ENCODE results near the gene ABCC4. TPM values are rescaled to one million over a fixed set of nuclear protein-coding genes. Genes with fewer than 3 reads are reported as not detected.

The ABCC4 gene
- total RNA-seq, 1 donor from 2014 or later: 11.7 TPM

- Mint-ChIP-seq H3K4me1 (peaks cover under 1% of the 10 kb centered on the region), H3K36me3 (ENCODE audit: low read depth) (peaks cover 20% of the 10 kb centered on the region), H3K27ac (no peak overlapping the region), H3K9me3 (peaks cover 7% of the 10 kb centered on the region), H3K27me3 (no peaks in the 10 kb centered on the region), H3K4me3 (no peak overlapping the region)
- intact Hi-C loops (cut with micrococcal nuclease): no loop called here
- POLR2A ChIA-PET: no interaction called here
- CTCF ChIA-PET: no interaction called here
- DNase-seq (no peak), ATAC-seq (ENCODE audit: low read depth) (no peak)
- TF ChIP-seq, protein P1, sequence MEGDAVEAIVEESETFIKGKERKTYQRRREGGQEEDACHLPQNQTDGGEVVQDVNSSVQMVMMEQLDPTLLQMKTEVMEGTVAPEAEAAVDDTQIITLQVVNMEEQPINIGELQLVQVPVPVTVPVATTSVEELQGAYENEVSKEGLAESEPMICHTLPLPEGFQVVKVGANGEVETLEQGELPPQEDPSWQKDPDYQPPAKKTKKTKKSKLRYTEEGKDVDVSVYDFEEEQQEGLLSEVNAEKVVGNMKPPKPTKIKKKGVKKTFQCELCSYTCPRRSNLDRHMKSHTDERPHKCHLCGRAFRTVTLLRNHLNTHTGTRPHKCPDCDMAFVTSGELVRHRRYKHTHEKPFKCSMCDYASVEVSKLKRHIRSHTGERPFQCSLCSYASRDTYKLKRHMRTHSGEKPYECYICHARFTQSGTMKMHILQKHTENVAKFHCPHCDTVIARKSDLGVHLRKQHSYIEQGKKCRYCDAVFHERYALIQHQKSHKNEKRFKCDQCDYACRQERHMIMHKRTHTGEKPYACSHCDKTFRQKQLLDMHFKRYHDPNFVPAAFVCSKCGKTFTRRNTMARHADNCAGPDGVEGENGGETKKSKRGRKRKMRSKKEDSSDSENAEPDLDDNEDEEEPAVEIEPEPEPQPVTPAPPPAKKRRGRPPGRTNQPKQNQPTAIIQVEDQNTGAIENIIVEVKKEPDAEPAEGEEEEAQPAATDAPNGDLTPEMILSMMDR (IDR thresholded peaks at IDR 0.05): no peak
Observed at GRCh38 chr13:95267662-95268342, 33.4 kb downstream of the ABCC4 start.

GRCh38 chr13:95264225-95264624 is 37.0 kb downstream of the ABCC4 start:
- POLR2A ChIA-PET: no interaction called here
- CTCF ChIA-PET: no interaction called here
- Mint-ChIP-seq H3K27ac (no peak overlapping the region), H3K36me3 (ENCODE audit: low read depth) (peaks cover 20% of the 10 kb centered on the region), H3K4me1 (peaks cover 10% of the 10 kb centered on the region), H3K27me3 (no peaks in the 10 kb centered on the region), H3K9me3 (peaks cover 7% of the 10 kb centered on the region), H3K4me3 (no peak overlapping the region)
- intact Hi-C loops (cut with micrococcal nuclease): no loop called here
- DNase-seq (no peak), ATAC-seq (ENCODE audit: low read depth) (no peak)
- TF ChIP-seq, protein P1 (IDR thresholded peaks at IDR 0.05): no peak

DNA sequence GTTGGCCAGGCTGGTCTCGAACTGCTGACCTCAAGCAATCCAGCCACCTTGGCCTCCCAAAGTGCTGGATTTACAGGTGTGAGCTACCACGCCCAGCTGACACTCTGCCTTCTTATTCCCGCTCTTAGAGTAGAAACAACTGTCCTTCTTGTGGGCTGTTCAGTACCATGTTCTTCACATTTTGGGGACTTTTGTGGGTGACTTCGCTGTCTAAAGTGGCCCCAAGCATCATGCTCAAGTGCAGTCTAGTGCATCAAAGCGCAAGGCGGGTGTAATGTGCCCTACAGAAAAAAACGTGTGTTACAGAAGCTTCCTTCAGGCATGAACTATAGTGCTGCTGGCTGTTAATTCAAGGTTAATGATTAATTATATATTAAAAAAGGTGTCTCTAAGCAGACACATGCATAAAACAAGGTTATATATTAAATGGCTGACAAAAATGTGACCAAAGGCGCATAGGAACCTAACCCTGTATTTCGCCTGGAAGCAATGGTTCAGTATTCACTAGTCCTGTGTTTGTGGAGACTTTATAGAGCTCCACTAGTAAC is 38.3 kb downstream of the ABCC4 start:
- TF ChIP-seq, protein P1 (IDR thresholded peaks at IDR 0.05): no peak
- H3K9me3 Mint-ChIP-seq: peaks cover 7% of the 10 kb centered on the region
- no peak overlapping the region for H3K4me3 Mint-ChIP-seq
- DNase-seq (no peak), ATAC-seq (ENCODE audit: low read depth) (no peak)
- CTCF ChIA-PET: interaction anchor here (0.6 kb wide), 1 partner anchor 167 kb away, joined by 3 read pairs; no protein-coding TSS in a partner anchor
- intact Hi-C loops (cut with micrococcal nuclease): no loop called here
- peaks cover 21% of the 10 kb centered on the region for H3K36me3 Mint-ChIP-seq (ENCODE audit: low read depth)
- peaks cover 10% of the 10 kb centered on the region for H3K4me1 Mint-ChIP-seq
- no peak overlapping the region for H3K27ac Mint-ChIP-seq
- no peaks in the 10 kb centered on the region for H3K27me3 Mint-ChIP-seq
- POLR2A ChIA-PET: no interaction called here

- H3K27me3 Mint-ChIP-seq: no peaks in the 10 kb centered on the region
- no peak overlapping the region for H3K4me3 Mint-ChIP-seq
- H3K36me3 Mint-ChIP-seq (ENCODE audit: low read depth): peaks cover 16% of the 10 kb centered on the region
- intact Hi-C loops (cut with micrococcal nuclease): no loop called here
- ChIA-PET CTCF (no interaction called here), POLR2A (no interaction called here)
- H3K27ac Mint-ChIP-seq: no peak overlapping the region
- DNase-seq: no peak
- TF ChIP-seq, protein P1 (IDR thresholded peaks at IDR 0.05): no peak
- no peak for ATAC-seq (ENCODE audit: low read depth)
- peaks cover 10% of the 10 kb centered on the region for H3K4me1 Mint-ChIP-seq
- H3K9me3 Mint-ChIP-seq: peaks cover 5% of the 10 kb centered on the region
Observed at GRCh38 chr13:95261956-95262355, 39.3 kb downstream of the ABCC4 start.

DNA sequence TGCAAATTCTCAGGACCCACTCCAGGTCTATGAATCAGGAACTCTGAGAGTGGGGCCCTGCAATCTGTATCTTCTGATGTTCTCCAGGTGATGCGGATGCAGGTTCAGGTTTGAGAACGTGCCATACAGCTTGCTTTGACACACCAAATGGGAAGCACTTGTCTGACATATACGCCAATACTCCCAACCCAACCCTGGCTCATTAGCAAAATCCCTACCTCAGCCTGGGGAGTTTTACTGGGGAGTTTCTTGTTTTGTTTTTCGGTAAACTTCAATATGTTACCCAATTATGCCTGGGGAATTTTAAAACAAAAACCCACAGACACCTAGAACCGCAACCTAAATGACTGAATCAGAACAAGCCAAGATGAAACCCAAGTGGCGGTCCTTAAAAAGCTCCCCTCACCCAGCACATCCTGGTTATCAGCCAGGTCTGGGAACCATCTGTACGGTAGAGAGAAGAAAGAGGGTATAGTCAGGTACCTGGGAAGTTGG is 41.2 kb downstream of the ABCC4 start:
- Mint-ChIP-seq H3K36me3 (ENCODE audit: low read depth) (peaks cover 5% of the 10 kb centered on the region), H3K4me3 (no peak overlapping the region), H3K9me3 (no peaks in the 10 kb centered on the region), H3K27ac (peak overlapping the region; percentile 7), H3K4me1 (peaks cover 10% of the 10 kb centered on the region), H3K27me3 (no peaks in the 10 kb centered on the region)
- CTCF ChIA-PET: interaction anchor here (1.0 kb wide), 2 partner anchors 9 to 21 kb away, joined by 3 read pairs; no protein-coding TSS in a partner anchor
- POLR2A ChIA-PET: no interaction called here
- intact Hi-C loops (cut with micrococcal nuclease): no loop called here
- DNase-seq (no peak), ATAC-seq (ENCODE audit: low read depth) (no peak)
- TF ChIP-seq, protein P1 (IDR thresholded peaks at IDR 0.05): no peak
